GM19438 (cell line): ENCODE results near the gene TCEANC2.
"Not testable (repeated sequence)": the region's sequence is repeated elsewhere in the genome, so short reads cannot be mapped to it uniquely, and the experiment has no call there.

Experiments
- ATAC-seq: cut with Tn5 transposase; IDR thresholded peaks from one replicate; pipeline ENCODE4 v1.9.1; 2021; ENCODE audit warnings: low read depth; ENCODE audit not compliant: unreplicated experiment

TCEANC2 gene

GRCh38 chr1:54052934-54053744 is at the start of gene TCEANC2, which contains the start of gene TMEM59:
Gene TCEANC2 (plus strand): TSS chr1:54053608. CDS start chr1:54054423, 815 bp downstream.
Gene TMEM59 (minus strand): TSS chr1:54053204. CDS start chr1:54053188, 16 bp downstream.
- ATAC-seq: peak; percentile 93

- ATAC-seq: not testable (repeated sequence)
These were observed 49.5 kb upstream of the TCEANC2 start for GRCh38 chr1:54003750-54004480.

GRCh38 chr1:54004481-54005049 is 48.8 kb upstream of the TCEANC2 start:
- ATAC-seq: no peak

GRCh38 chr1:54006508-54006907 is 46.9 kb upstream of the TCEANC2 start:
- no peak for ATAC-seq

- no peak for ATAC-seq
These were observed 45.8 kb upstream of the TCEANC2 start for GRCh38 chr1:54007613-54008012.

- no peak for ATAC-seq
These were observed 44.5 kb upstream of the TCEANC2 start for GRCh38 chr1:54008876-54009275.

GRCh38 chr1:54009406-54009805 is 44.0 kb upstream of the TCEANC2 start:
- no peak for ATAC-seq

GRCh38 chr1:54010415-54011117 is 42.8 kb upstream of the TCEANC2 start:
- no peak for ATAC-seq

- ATAC-seq: no peak
These were observed 41.9 kb upstream of the TCEANC2 start for GRCh38 chr1:54011316-54012007.

GRCh38 chr1:54012008-54012325 is 41.4 kb upstream of the TCEANC2 start:
- no peak for ATAC-seq

GRCh38 chr1:54012863-54013262 is 40.5 kb upstream of the TCEANC2 start:
- no peak for ATAC-seq

- no peak for ATAC-seq
These were observed 39.9 kb upstream of the TCEANC2 start for GRCh38 chr1:54013393-54014008.

- ATAC-seq: no peak
These were observed 39.3 kb upstream of the TCEANC2 start for GRCh38 chr1:54014009-54014629.

GRCh38 chr1:54016343-54017282 is 36.8 kb upstream of the TCEANC2 start:
- ATAC-seq: no peak

GRCh38 chr1:54017979-54018378 is 35.4 kb upstream of the TCEANC2 start, which contains the start of gene LDLRAD1:
Gene LDLRAD1 (minus strand): TSS chr1:54018186. CDS start chr1:54018112, 74 bp downstream.
- ATAC-seq: no peak

- no peak for ATAC-seq
These were observed 34.8 kb upstream of the TCEANC2 start for GRCh38 chr1:54018635-54019034.

GRCh38 chr1:54019562-54020176 is 33.7 kb upstream of the TCEANC2 start:
- not testable (repeated sequence) for ATAC-seq

GRCh38 chr1:54024358-54024757 is 29.1 kb upstream of the TCEANC2 start:
- no peak for ATAC-seq
